T-helper 2 cell (primary cell): ENCODE data around the gene ZBED4.
"Not testable (repeated sequence)": the region's sequence is repeated elsewhere in the genome, so short reads cannot be mapped to it uniquely, and the experiment has no call there.

Experiments used
- DNase-seq, 5 experiments: peaks; one replicate each; pipeline versions ENCODE4 v3.0.0 to v3.0.0-alpha.2; 2012 to 2022
- total RNA-seq, 2 donors: gene quantifications; one replicate each; lab custom pipeline; 2026; lab: John Stamatoyannopoulos, UW

The ZBED4 gene, protein sequence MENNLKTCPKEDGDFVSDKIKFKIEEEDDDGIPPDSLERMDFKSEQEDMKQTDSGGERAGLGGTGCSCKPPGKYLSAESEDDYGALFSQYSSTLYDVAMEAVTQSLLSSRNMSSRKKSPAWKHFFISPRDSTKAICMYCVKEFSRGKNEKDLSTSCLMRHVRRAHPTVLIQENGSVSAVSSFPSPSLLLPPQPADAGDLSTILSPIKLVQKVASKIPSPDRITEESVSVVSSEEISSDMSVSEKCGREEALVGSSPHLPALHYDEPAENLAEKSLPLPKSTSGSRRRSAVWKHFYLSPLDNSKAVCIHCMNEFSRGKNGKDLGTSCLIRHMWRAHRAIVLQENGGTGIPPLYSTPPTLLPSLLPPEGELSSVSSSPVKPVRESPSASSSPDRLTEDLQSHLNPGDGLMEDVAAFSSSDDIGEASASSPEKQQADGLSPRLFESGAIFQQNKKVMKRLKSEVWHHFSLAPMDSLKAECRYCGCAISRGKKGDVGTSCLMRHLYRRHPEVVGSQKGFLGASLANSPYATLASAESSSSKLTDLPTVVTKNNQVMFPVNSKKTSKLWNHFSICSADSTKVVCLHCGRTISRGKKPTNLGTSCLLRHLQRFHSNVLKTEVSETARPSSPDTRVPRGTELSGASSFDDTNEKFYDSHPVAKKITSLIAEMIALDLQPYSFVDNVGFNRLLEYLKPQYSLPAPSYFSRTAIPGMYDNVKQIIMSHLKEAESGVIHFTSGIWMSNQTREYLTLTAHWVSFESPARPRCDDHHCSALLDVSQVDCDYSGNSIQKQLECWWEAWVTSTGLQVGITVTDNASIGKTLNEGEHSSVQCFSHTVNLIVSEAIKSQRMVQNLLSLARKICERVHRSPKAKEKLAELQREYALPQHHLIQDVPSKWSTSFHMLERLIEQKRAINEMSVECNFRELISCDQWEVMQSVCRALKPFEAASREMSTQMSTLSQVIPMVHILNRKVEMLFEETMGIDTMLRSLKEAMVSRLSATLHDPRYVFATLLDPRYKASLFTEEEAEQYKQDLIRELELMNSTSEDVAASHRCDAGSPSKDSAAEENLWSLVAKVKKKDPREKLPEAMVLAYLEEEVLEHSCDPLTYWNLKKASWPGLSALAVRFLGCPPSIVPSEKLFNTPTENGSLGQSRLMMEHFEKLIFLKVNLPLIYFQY
- 34.9 to 44.6 reads per million in 2 donors for total RNA-seq

DNA sequence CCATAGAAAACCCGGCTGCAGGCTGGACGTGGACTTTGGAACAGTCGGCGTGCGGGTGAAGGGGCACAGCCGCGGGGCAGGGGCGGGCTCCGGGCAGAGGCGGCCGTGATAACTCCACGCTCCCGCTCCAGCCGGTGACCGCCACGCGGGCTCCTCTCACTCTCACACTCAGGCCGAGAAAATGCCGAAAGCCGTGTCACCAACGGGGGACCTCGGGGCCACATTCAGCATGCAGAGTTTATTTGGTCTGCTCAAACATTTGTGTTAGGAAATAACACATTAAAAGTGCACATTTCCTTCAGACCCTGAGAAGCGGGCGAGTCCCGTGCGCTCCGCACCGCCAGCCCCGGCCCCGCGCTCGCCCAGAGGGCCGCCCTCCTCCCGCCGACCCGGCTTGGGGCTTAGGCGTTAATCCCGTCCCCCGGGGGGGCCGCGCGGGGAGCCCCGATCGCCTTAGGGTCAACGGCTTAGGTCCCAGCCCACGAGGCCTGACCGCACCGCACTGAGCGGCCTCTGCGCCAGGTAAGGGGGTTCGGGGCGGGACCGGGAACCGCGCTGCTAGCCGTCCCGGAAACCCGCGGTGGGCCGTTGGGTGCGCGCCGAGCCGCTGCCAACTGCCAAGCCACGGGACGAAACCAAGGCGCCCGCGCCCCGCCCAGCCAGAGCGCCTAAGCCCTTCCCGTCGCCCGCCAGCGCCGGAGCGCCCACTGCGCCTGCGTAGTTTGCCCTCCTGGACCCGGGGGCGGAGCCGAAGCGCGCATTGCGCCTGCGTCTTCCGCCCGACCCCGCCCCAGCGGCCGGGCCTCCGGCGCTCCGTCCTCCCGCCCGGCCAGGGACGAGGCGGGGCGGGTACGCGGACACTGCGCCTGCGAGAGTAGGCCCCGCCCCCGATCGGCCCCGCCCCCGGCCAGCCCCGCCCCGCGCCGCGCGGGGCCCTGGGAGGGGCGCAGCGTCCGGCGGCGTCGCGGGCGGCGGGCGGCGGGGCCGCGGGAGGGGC is at the start of gene ZBED4:
Gene ZBED4, plus strand, starts transcription at position 947 of the 997 bp plus-strand sequence. CDS start 29,819 bp downstream, outside the sequence.
- peak; percentile 96 to 99 (median 97) for DNase-seq

DNA sequence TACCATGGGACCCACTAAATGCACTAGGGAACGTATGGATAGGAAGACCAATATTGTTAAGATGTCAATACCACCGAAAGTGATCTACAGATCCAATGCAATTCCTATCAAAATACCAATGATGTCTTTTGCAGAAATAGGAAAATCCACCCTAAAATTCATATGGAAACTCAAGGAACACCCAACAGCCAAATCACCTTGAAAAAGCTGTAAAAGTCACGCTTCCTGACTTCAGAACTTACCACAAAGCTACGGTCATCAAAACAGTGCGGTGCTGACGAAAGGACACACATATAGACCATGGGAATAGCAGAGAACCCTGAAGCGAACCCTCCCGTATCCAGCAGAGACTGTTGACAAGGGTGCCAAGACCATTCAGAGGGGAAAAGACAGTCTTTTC is 46.5 kb upstream of the ZBED4 start:
- no peak for DNase-seq

GRCh38 chr22:49807780-49808708 is 45.6 kb upstream of the ZBED4 start:
- peak in 2 of 5 experiments; percentile 53 to 88 for DNase-seq

GRCh38 chr22:49810363-49811019 is 43.2 kb upstream of the ZBED4 start:
- no peak for DNase-seq

- DNase-seq = no peak
Observed at GRCh38 chr22:49811020-49811791, 42.4 kb upstream of the ZBED4 start.

GRCh38 chr22:49812838-49813237 is 40.8 kb upstream of the ZBED4 start:
- DNase-seq = no peak

GRCh38 chr22:49814164-49814686 is 39.4 kb upstream of the ZBED4 start:
- no peak for DNase-seq

DNA sequence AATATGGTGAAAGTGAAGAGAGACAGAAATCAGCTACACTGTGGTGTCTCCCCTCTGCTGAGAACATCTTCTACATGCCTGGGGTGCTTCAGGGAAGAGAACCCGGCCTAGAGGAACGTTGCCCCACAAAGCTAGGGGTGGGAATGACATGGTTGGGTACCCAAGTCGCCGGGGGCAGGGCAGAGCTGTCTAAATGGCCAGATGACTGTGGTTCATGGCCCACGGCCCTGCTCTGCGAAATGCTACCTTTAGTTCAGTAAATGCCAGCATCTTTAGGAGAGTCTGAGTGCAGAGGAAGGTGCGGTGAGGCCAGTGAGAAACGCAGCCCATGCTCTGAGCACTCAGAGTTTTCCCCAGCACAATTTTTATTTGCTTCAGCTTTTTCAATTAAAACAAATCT is 38.8 kb upstream of the ZBED4 start:
- DNase-seq = no peak

DNA sequence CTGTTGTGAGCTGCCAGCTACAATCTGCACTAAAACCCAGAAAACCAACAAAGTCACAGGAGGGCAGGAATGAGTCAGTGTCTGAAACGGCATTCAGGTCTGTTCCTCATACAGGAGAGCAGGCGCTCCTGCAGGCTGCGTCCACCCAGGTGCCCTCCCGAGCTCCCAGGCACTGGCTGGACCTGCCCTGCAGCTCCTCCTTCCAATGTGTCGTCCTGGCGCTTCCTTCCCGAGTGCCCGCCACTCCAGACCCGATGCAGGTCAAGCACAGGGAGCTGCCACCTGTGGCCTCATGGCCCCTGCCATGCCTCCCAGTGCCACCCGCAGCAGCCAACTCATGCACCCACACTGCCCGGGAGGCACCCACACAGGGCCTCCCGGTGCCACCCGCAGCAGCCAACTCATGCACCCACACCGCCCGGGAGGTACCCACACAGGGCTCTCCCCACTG is 38.0 kb upstream of the ZBED4 start:
- peak in 1 of 5 experiments; percentile 81 for DNase-seq

DNA sequence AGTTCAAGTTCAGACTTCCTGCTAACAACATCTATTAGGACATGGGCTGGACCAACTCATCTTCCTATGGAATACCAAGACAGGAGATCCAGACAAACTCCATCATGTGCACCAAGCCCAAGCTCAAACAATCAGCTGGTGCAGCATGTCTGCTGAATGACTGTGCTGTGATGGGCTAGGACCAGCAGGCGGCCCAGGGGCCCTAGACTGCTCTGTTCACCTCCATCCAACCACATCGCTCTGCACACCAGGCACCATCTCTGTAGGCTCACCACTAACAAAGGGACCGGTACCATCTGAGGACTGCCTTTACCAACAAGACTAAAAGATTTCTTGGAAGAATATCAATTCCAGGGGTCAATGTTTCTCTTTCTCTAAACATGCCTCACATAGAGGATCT is 36.3 kb upstream of the ZBED4 start:
- peak in 1 of 5 experiments; percentile 44 for DNase-seq

DNA sequence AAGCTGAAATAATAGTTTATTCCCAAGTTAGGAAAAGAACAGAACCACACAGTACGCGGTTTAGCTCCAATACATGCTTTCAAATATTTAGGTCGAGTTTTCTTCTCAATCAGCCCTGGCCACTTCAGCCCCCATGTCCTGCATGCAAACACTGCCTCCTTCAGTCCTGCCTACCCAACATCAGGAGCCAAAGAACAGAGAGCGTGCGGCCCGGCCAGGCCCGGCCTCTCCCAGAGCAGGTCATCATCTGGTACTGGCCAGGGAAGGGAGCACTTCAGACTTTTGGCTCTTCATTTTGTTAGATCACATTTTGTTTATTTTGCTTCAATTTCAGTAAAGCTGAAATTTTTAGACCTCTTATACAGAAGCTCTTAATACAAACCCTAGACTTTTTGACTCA is 32.7 kb upstream of the ZBED4 start:
- no peak for DNase-seq

GRCh38 chr22:49821741-49822140 is 31.9 kb upstream of the ZBED4 start:
- DNase-seq = not testable (repeated sequence)

DNA sequence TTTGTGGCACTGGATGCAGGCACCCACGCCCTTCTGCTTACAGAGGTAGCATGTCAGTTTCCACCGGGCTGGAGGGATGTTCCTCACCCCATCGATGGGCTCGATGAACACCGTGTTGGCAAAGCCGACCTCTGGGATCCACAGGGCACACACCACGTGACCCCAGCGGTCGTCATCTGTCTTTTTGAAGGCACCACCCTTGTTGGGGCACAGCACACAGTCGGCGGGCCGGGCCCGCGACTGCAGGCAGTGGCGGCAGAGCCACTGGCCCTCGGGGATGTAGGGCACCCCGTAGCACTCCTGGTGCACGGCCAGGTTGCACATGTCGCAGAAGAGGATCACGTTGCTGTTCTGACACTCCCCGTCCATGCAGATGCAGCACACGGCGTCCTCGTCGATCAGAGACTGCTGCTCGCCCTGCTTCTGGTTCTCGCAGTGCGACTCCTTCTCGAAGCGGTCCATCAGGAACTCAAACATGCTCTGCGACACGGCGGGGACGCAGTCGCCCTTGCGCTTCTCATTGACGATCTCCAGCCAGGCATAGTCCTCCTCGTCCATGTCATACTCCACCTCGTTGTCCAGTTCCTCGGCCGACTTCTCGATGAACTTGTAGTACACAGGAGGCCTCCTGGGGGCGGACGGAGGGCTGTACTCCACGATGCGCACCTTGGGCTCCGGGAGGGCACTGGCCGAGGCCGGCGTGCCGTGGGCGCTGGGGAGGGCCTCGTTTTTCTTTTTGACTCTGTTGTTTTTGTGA is 30.2 kb upstream of the ZBED4 start:
- DNase-seq = no peak

DNA sequence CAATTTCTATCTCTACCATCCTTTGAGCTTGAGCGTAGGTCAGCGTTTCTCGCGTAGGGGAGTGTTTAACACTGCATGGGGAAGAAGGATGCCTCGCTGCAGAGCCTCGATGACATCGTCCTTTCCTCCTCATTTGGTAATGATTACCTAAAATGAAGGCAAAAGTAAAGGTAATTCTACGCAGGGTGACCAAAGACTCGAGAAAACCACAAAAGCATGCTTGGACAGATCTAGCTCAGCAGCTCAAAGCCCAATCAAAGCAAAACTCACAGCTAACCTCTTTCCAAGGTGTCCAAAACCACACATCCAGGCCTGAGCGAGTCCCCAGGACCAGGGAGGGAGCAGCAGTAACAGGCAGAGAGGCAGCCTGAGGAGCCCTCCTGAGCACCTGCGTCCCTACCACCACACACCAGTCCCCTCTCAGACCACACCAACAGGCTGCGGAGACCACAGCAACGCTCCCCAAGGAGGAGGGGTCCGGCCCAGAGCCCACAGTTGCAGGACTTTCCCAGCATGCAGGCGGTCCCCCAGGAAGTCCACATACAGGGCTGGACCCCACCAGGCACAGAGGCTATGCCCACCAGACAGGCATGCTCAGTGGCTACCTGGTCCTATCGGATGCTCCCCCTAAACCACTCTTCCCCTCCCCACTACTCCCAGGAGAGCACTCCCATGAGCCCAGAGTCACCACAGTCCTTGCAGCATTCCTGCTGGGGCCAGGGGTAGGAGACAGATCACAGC is 29.3 kb upstream of the ZBED4 start:
- no peak for DNase-seq

GRCh38 chr22:49824936-49825335 is 28.7 kb upstream of the ZBED4 start:
- no peak for DNase-seq

DNA sequence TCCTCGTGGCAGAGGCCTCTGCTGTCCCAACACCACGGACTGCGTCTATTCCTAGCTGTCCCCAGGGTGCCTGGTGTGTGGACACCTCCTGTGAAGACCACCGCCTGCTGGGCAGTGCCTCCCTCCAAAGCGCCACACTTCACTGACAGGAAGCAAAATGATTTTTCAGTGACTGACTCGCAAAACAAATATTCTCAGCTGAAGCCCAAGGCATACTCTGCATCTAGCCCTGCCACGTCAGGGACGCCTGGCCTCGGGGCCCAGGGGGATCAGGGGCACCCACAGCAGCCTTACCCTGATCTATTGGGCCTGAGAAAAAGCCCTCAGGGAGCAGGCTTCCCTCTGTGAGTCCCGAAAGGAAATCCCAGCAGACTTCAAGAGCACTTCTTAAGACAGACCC is 28.2 kb upstream of the ZBED4 start:
- DNase-seq = no peak

GRCh38 chr22:49825944-49826602 is 27.6 kb upstream of the ZBED4 start:
- DNase-seq = peak in 4 of 5 experiments; percentile 42 to 80 (median 58)
